ENCODE measurements around the gene BACH1.
"Not testable (repeated sequence)": the region's sequence is repeated elsewhere in the genome, so short reads cannot be mapped to it uniquely, and the experiment has no call there.

DNA sequence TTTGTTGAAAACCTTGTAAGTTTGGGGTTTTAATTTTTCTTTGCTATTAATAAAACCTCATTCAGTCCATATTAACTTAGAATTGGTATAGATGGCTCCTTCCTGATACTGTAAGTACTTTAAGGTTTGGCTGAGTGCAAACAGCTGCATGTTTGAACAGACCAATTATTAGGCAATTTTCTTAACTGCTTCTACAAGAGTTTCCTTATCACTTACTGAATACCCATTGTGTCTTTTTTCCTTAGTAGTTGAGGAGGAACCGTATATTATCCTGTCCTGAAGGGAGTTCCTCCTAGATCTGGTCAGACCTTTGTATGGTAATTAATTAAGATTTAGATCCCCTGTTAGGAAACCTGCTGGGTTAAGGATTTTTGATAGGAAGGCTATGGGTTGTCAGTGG lies 57.6 kb downstream of the BACH1 start:
- TF ChIP-seq, protein P1, sequence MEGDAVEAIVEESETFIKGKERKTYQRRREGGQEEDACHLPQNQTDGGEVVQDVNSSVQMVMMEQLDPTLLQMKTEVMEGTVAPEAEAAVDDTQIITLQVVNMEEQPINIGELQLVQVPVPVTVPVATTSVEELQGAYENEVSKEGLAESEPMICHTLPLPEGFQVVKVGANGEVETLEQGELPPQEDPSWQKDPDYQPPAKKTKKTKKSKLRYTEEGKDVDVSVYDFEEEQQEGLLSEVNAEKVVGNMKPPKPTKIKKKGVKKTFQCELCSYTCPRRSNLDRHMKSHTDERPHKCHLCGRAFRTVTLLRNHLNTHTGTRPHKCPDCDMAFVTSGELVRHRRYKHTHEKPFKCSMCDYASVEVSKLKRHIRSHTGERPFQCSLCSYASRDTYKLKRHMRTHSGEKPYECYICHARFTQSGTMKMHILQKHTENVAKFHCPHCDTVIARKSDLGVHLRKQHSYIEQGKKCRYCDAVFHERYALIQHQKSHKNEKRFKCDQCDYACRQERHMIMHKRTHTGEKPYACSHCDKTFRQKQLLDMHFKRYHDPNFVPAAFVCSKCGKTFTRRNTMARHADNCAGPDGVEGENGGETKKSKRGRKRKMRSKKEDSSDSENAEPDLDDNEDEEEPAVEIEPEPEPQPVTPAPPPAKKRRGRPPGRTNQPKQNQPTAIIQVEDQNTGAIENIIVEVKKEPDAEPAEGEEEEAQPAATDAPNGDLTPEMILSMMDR (IDR thresholded peaks at IDR 0.05; ENCODE audit: low read length) = not testable (repeated sequence)
- TF ChIP-seq EZH2 (optimal IDR thresholded peaks at IDR 0.05; ENCODE audit: low read depth, low read length) = not testable (repeated sequence)
